GM21529 (cell line): ENCODE data around the gene ACTC1.
"Not testable (repeated sequence)": the region's sequence is repeated elsewhere in the genome, so short reads cannot be mapped to it uniquely, and the experiment has no call there.

Experiments used
- ATAC-seq: cut with Tn5 transposase; IDR thresholded peaks from one replicate; pipeline ENCODE4 v1.9.1; 2021; ENCODE audit not compliant: unreplicated experiment

Gene ACTC1

GRCh38 chr15:34795267-34796081 lies at the start of gene ACTC1:
ACTC1 (minus strand) TSS chr15:34795549; CDS start chr15:34794808, 741 bp downstream.
- ATAC-seq: no peak

- no peak for ATAC-seq
Observed at GRCh38 chr15:34841262-34841725, 45.9 kb upstream of the ACTC1 start.

GRCh38 chr15:34838282-34838681 lies 42.9 kb upstream of the ACTC1 start:
- ATAC-seq: no peak

- ATAC-seq: no peak
Observed at GRCh38 chr15:34837246-34838016, 42.1 kb upstream of the ACTC1 start.

- no peak for ATAC-seq
Observed at GRCh38 chr15:34828145-34828911, 33.0 kb upstream of the ACTC1 start.

- ATAC-seq: no peak
Observed at GRCh38 chr15:34821831-34822230, 26.5 kb upstream of the ACTC1 start.

- ATAC-seq: no peak
Observed at GRCh38 chr15:34820110-34820509, 24.8 kb upstream of the ACTC1 start.

- ATAC-seq: no peak
Observed at GRCh38 chr15:34818526-34818925, 23.2 kb upstream of the ACTC1 start.

GRCh38 chr15:34815836-34816235 lies 20.5 kb upstream of the ACTC1 start:
- ATAC-seq: no peak

GRCh38 chr15:34813446-34814190 lies 18.3 kb upstream of the ACTC1 start:
- ATAC-seq: no peak

GRCh38 chr15:34812868-34813365 lies 17.6 kb upstream of the ACTC1 start:
- not testable (repeated sequence) for ATAC-seq

GRCh38 chr15:34812369-34812768 lies 17.0 kb upstream of the ACTC1 start:
- no peak for ATAC-seq

GRCh38 chr15:34810443-34811129 lies 15.2 kb upstream of the ACTC1 start:
- ATAC-seq: no peak

GRCh38 chr15:34809186-34809585 lies 13.8 kb upstream of the ACTC1 start:
- no peak for ATAC-seq

GRCh38 chr15:34808016-34808415 lies 12.7 kb upstream of the ACTC1 start:
- ATAC-seq: no peak

- ATAC-seq: not testable (repeated sequence)
Observed at GRCh38 chr15:34807241-34807640, 11.9 kb upstream of the ACTC1 start.

GRCh38 chr15:34804776-34805175 lies 9.4 kb upstream of the ACTC1 start:
- ATAC-seq: no peak

GRCh38 chr15:34804113-34804512 lies 8.8 kb upstream of the ACTC1 start:
- no peak for ATAC-seq

- ATAC-seq: no peak
Observed at GRCh38 chr15:34802803-34803750, 7.7 kb upstream of the ACTC1 start.
